GM19238 (cell line): Measurements from ENCODE around the gene HLCS.

Source experiments
- DNase-seq: peaks from one replicate; pipeline ENCODE4 v3.0.0; 2011; ENCODE audit warnings: low spot score; ENCODE audit not compliant: insufficient read length

Gene HLCS

DNA sequence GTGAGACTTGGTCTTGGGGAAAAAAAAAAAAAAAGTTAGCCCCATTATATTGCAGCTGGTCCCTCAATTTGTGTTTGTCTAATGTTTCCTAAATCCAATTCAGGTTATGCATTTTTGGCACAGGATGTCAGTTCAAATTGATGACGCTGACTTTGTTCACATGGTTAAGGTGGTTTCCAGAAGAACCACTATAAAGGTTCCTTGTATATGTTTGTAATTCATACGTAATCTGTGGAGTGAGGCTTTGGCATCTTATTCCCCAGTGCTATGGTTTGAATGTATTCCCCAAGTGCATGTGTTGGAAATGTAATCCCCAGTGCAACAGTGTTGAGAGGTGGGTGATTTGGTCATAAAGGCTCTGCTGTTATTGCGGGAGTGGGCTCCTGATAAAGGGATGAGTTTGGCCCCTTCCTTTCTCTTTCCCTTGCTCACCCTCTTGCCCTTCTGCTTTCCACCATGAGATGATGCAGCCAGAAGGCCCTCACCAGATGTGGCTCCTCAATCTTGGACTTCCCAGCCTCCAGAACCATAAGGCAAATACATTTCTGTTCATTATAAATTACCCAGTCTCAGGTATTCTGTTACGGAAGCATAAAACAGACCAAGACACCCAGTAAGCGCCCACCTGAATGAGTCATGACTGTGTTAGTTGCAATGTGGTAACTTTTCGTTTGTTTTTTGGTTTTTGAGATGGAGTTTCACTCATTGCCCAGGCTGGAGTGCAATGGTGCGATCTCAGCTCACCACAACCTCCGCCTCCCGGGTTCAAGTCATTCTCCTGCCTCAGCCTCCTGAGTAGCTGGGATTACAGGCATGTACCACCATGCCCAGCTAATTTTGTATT lies 19.5 kb upstream of the HLCS start:
- no peak for DNase-seq

DNA sequence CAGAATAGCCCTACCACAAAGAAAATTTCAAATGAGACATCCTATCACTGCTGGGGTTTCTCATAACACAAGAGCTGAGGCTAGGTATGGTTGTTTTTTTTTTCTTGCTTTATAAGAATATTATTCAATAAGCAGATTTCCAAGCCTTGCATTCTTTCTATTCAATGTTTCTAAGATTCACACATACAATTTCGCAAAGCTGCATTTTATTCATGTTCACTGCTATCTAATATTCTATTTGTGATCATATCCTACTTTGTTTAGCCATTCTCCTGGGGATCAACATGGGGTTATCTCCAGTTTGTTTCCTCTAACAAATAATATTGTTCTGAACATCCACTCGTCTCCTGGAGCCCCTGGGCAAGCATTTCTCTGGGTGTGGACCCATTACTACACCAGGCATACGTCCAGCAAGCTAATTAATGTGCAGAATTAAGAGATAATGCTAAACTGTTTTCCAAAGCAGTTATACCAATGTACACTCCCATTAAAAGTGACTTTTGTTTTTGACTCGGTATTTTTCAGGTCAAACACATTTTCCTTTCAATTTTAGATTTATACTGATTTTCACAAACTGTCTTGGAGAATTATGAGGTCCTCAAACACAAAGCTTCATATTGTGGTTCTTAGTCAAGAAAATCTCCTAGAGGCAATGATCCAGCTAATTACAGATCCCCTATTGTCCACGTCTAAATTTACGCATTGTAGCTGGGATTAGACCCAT lies 15.7 kb upstream of the HLCS start:
- no peak for DNase-seq

DNA sequence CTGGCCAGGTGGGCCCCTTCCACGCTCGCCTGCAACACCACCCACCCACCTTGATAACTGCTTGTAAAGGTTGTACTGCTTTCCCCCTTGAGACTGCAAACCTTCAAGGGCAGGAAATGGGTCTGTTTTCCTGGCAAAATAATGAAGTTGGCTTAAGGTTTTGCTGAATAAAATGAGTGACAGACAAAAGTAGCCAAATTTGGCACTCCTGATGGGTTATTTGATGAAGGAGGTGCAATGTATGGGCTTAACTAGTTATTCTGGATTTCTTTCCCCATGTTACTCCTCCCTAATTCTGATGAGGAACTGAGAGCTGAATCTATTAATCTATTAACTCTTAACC lies 14.6 kb upstream of the HLCS start:
- DNase-seq = no peak

DNA sequence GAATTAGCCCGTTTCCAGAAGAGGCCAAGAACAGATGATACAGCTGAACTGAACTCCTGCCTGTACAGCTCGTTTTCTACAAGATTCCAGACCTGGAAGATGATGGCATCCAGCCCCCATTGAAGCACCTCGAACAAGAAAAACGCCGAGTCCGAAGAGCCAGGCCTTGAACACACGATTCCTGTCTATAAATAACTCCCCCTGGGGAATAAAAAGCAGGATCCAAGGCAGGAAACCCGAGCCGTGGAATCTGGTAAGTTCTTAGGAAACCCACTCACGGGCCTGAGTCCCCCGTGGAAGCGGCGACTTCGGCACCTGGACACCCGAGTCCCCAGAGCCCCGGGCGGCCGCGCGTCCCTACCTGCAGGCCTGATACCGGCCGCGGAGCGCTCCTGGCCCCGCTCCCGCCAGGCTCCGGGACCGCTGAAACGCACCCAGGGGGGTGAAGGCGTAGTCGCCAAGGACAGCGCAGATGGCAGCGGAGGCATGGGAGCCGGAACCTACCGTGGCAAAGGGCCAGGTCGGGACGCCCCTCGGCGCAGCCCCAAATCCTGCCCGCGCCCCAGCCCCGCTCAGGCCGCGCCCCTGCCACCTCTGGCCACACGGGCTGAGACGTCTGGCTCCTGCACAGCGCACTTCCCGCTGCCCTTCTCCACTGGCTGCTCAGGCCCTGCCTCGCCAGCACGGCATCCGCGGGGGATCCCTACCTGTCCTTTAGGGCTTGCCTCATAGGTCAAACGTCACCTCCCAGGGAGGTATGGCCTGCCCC lies 14.0 kb upstream of the HLCS start:
- no peak for DNase-seq

DNA sequence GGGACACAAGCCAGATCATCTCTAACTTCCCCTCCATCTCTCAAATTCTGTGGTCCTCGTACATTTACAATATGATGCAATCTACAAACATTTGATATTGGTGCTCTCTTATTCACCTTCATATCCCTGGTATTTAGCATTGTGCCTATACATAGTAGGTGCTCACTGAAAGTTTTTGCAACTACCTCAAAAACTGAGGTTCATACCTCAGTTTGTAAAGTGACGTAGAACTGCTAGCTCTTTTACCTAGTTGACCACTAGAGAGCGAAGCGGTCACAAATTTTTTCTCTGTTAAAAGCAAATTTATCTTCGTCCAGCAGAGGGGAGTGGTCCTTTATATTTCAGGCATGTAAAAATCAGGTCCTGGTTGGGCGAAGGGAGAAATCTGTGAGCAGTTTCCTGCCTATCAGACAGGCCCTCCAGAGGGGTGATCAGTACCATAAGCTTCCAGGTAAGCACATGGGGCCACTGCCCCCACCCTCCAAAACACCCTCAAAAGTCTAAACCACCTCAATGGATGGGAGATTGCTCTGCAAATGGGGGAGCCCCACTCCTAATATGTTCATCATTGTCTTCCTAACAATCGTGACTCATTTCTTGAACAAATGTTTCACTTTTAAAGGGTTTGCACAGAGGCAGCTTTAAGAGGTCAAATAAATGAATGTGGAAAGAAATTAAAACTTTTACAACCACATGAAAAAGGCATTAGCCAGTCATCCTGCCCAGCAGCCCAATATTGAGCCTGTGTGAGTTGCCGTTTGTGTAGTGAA lies 10.6 kb upstream of the HLCS start:
- DNase-seq = peak; percentile 45

DNA sequence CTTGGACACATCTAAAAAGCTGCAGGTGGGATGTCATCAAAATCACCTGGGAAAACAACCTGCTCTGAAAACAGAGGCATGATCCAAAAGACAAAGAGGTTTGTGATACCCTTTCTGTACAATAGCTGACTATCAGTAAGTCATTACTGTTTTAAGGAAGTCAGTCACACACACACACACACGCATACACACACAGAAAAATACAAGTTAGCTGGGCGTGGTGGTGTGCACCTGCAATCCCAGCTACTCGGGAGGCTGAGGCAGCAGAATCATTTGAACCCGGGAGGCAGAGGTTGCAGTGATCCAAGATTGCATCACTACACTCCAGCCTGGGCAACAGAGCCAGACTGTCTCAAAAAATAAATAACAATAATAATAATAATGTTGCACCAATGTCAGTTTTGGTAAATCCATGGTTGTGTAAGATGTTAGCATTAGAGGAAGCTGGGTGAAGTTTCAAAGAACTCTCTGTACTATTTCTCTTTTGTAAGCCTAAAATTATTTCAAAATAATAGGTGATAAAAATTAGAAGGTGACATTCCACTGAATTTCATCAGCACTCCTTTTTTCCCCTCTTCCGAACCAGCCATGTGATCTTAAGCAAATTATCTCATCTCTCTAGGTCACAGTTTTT lies 9.9 kb upstream of the HLCS start:
- no peak for DNase-seq

DNA sequence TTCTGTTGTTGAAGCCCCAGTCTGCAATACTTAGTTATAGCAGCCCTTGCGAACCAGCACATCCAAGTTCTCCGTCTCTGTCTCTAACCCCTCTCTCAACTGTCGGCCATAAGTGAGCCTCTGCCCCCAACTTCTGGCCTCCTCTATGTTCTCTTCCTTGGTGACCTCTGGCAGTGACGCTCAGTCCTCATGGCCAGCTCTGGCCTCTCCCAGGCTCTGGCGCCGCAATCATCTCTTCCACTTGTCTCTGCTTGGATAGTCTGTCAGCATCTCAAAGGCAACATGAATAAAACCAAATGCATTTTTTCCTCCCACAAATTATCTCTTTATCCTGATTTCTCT lies 8.4 kb upstream of the HLCS start:
- no peak for DNase-seq

DNA sequence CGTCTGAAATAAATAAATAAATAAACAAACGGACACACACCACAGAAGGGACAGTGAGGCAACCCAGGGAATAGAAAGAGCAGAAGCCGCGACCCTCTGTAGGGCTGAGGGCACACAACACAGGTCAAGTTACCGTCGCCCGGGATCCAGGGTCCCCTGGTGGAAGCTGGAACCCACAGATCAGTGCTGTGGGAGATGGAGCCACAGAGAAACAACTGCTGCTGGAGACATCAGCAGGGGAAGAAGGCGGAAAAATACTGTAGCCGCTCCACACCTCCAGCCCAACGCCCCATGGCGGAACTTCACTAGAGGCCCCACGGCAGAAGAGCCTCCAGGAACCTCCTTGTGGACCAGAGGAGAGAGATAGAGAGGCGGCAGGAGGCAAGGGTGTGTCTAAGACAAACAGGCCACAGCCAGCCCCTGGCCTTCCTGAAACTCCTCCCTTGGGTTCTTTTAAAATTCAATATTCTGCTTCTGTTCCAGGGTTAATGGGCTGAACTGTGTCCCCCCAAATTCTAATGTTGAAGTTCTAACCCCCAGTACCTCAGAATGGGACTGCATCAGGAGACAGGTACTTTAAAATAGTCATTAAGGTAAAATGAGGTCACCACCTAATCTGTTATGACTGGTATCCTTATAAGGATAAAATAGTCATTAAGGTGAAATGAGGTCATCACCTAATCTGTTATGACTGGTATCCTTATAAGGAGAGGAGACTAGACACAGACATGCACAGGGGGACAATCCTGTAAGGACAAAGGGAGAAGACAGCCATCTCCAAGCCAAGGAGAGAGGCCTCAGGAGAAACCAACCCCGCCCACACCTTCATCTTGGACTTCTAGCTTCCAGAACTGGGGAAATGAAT lies 7.7 kb upstream of the HLCS start:
- no peak for DNase-seq

DNA sequence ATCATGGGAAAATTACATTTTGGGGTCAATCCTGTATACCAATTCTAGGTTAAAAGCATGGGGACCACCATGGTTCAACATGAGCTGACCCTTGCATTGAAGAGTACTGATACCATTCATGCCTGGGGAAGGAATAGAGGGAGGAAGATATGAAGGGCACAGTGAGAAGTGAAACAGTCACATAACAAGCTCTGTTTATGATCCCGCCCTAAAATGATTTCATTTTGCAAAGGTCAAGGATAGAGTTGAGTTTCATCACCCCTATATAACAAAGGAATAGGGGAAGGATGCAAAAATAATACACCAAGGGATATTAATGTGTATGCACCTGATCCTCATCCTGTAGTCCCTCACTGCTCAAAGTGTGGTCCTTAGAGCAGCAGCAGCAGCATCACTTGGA lies 2.5 kb upstream of the HLCS start:
- no peak for DNase-seq

DNA sequence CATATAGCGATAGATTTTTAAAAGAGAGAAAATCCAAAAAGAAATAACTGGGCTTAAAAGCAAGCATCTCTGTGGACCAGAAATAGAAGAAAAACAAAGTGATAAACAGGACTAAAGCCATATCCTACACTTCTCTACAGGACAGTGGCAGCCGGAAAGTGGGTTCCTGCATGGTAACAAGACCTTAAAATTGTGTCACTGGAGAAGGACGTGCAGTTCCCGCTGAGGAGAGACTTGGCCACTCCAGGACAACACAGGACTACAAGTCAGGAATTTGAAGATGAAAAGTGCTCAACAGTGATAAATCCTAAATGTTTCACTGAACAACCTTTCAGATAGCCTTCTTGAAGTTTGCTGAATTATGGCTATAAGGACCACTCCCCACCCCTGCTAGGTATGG lies 1.9 kb upstream of the HLCS start:
- no peak for DNase-seq

DNA sequence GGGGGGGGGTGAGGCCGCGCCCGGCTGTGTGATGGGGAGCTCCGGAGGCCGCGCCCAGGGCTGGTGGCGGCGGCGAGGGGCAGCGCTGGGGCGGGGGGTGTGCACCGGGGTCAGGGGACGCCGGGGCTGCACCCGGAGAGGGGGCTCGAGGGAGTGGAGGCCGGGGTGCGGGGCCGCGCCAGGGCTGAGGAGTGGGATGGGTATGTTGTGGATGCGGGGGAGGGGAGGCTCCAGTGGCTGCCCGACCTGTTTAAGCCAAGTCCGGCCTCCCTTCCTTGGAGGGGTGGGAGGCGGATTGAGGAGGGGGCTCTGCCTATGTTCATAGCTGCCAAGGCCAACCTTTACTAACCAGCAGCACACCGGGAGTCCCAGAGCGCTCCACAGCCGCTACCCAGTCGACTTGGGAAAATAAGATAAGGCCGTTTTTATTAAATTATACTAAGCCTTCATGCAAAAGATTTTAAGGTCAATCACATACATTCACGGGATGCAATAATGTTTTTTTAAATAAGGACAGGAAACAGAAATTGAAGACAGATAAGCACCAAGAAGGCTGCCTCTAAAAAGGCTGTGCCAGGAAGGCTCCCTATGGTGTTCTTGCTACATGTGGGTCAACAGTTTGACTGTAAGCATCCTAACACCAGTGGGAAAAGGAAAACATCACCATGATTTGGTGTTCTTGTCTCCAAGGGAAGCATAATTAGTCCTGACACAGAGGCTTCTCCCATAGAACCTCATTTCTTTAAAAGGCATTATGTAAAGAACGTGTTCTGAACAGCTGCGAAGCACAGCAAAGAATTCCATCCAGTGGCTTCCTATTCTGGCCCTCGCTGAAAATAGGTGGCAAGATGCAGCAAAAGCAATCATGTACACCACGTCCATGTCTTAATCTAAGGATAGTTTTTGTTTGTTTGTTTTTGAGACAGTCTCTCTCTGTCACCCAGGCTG lies 626 bp upstream of the HLCS start:
- no peak for DNase-seq

DNA sequence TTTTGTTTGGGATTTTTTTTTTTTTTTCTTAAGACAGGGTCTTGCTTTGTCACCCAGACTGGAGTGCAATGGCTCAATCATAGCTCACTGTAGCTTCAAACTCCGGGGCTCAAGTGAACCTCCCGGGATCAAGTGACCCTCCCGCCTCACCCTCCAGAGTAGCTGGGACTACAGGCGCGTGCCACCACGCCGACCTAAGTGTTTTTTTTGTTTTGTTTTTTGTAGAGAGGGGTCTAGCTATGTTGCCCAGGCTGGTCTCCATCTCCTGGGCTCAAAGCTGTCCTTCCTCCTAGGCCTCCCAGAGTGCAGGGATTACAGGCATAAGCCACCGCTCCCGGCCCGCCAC lies 776 bp downstream of the HLCS start:
- DNase-seq = no peak

DNA sequence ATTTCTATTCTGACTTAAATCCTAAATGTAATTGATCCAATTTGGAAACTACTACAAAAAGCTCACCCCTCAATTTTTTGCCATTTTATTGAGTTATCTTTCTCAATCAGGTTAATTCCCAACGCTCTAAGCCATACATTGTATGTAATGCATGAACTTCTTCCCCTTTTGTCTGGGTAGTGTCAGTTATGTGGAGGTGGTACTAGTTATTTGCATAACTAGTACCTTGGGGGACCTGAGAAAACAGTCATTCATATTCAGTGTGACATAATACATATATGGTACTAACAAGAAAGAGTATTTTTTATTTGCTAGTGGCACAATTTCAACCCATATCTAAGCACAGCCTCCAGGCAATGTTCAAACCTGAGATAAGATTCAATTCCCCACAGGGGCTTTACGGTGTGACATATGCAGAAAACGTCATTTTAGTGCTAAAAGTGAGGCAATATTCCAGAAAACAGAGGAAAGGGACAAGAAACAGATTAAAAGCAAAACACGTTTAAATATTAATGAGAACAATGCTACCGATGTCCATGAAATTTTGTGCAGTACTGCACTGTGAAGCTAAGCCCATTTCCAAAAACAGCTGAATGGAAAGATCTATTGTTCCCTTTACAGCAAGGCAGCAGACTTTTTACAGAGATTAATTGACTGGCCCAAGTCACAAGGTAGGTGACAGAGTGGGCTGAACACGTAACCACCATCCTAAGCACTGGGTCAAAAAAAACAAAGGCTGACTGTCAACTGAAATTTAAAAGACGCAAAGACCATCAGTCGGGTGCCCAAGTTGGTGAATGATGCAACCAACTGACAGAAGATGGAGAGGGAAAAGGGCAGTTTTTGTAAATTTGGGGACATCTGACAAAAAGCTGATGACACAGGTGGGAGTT lies 1.4 kb downstream of the HLCS start:
- DNase-seq = no peak

DNA sequence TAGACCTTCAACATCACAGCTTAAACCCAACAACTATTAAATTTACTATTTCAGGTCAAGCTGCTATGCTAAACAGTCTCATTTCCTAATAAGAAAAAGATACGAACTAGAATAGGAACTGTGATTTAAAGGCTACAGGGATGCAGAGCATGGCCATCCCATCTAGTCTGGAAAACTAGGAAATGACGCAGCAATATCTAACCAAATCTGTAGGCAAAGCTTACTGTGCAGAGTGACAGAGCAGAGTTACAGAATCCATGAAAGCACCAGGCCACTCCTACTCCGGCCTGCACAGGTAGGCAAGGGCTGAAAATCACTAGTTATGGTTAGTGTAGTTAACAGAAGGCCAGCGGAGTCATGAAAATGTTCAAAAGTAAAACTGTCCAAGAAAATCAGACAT lies 2.1 kb downstream of the HLCS start:
- no peak for DNase-seq

DNA sequence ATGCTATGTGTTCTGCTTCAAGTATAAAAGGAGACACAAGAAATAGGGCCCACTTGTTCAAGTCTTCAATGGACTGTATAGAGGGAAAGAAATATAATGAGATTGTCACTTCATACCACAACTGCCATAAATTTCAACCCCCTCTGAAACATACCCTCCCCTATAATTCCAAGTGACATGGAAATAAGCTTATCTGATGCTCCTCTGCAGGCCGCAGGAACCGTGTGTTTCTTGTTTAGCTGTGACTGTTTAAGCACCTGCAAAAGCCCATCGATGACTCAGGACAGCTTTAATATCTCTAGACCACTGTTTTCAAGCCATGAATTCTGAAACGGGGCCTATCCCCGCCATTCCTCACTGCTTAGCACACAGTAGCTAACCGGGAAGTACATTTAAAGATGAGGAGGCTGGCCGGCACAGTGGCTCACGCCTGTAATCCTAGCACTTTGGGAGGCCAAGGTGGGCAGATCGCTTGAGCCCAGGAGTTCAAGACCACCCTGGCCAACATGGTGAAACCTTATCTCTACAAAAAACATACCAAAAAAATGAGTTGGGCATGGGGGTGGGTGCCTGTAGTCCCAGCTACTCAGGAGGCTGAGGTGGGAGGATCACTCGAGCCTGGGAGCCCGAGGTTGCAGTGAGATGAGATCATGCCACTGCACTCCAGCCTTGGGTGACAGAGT lies 4.2 kb downstream of the HLCS start:
- no peak for DNase-seq

DNA sequence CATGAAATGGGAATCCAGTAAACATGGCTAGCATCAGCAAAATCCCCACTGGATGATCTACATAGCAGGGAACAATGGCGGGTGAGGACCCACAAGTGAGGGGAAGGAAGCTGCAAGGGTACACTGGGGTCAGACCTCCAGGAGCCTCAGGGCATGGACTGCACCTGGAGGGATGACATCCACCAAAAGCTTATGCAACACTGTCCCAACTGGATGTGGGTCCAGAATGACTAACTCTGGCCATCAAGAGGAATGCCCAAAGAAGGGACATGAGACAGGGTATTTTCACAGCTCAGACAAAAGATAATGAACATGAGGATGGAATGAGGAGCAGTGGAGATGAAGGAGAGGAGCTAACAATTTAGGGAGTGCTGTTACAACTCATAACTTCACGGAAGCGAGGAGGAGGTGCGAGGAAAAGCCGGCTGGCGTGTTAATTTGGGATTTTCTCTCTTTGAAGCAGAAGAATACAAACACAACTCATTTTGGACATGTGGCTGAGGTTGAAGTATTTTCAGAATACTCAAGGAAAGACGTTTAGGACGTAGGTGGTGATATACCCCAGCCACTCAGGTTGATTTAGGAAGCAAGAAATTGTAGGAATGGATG lies 5.7 kb downstream of the HLCS start:
- no peak for DNase-seq
